ENCODE data around the gene ADD2.
"Not testable (repeated sequence)": the region's sequence is repeated elsewhere in the genome, so short reads cannot be mapped to it uniquely, and the experiment has no call there.

ADD2 gene

GRCh38 chr2:70767699-70768589 lies at the start of gene ADD2:
Gene ADD2 (minus strand): TSS chr2:70768200. CDS start chr2:70706408, 61,792 bp downstream.
- FAIRE-seq = no peak
- no peak for DNase-seq (ENCODE audit: low spot score)

- FAIRE-seq (no peak), DNase-seq (ENCODE audit: low spot score) (no peak)
These were observed 49.4 kb upstream of the ADD2 start for GRCh38 chr2:70817284-70817954.

GRCh38 chr2:70816726-70817125 lies 48.7 kb upstream of the ADD2 start:
- FAIRE-seq (no peak), DNase-seq (ENCODE audit: low spot score) (no peak)

- FAIRE-seq (no peak), DNase-seq (ENCODE audit: low spot score) (no peak)
These were observed 41.3 kb upstream of the ADD2 start for GRCh38 chr2:70808983-70809958.

- FAIRE-seq (no peak), DNase-seq (ENCODE audit: low spot score) (no peak)
These were observed 39.8 kb upstream of the ADD2 start for GRCh38 chr2:70807828-70808118.

- FAIRE-seq (no peak), DNase-seq (ENCODE audit: low spot score) (no peak)
These were observed 39.3 kb upstream of the ADD2 start for GRCh38 chr2:70807102-70807827.

- DNase-seq (ENCODE audit: low spot score) (no peak), FAIRE-seq (no peak)
These were observed 38.6 kb upstream of the ADD2 start for GRCh38 chr2:70806620-70807019.

GRCh38 chr2:70806013-70806412 lies 38.0 kb upstream of the ADD2 start:
- DNase-seq (ENCODE audit: low spot score) (no peak), FAIRE-seq (no peak)

GRCh38 chr2:70801607-70802263 lies 33.7 kb upstream of the ADD2 start:
- no peak for FAIRE-seq

GRCh38 chr2:70799706-70800105 lies 31.7 kb upstream of the ADD2 start:
- no peak for DNase-seq (ENCODE audit: low spot score)
- no peak for FAIRE-seq

More at GRCh38 chr2:70801607-70802263, 33.7 kb upstream of the ADD2 start:
- no peak for DNase-seq (ENCODE audit: low spot score)

- not testable (repeated sequence) for FAIRE-seq
These were observed 30.0 kb upstream of the ADD2 start for GRCh38 chr2:70797996-70798395.

GRCh38 chr2:70797506-70797905 lies 29.5 kb upstream of the ADD2 start:
- FAIRE-seq = no peak
- DNase-seq (ENCODE audit: low spot score) = no peak

More at GRCh38 chr2:70797996-70798395, 30.0 kb upstream of the ADD2 start:
- DNase-seq (ENCODE audit: low spot score) = not testable (repeated sequence)

- no peak for FAIRE-seq
- DNase-seq (ENCODE audit: low spot score) = no peak
These were observed 28.3 kb upstream of the ADD2 start for GRCh38 chr2:70796262-70796661.

- FAIRE-seq = no peak
- DNase-seq (ENCODE audit: low spot score) = no peak
These were observed 27.4 kb upstream of the ADD2 start for GRCh38 chr2:70795164-70795995.

- DNase-seq (ENCODE audit: low spot score) (no peak), FAIRE-seq (no peak)
These were observed 25.4 kb upstream of the ADD2 start for GRCh38 chr2:70793450-70793849.

GRCh38 chr2:70790136-70790828 lies 22.3 kb upstream of the ADD2 start, which contains the start of gene FIGLA:
Gene FIGLA (minus strand): TSS chr2:70790643. CDS start chr2:70790638, 5 bp downstream.
- FAIRE-seq = no peak

GRCh38 chr2:70789304-70790135 lies 21.5 kb upstream of the ADD2 start:
- no peak for DNase-seq (ENCODE audit: low spot score)
- FAIRE-seq = no peak

More at GRCh38 chr2:70790136-70790828, 22.3 kb upstream of the ADD2 start, which contains the start of gene FIGLA:
- DNase-seq (ENCODE audit: low spot score) = no peak

Measured in RCC 7860 (cell line).